B cell (primary cell): Measurements from ENCODE around the gene IQGAP1. TPM values are rescaled to one million over a fixed set of nuclear protein-coding genes. Genes with fewer than 3 reads are reported as not detected.

Experiments
- ATAC-seq: fragments of 200-7000 bp; cut with Tn5 transposase; one replicate; pipeline ENCODE4 v1.10.0; 2021; ENCODE audit warnings: low read depth, mild to moderate bottlenecking, moderate number of reproducible peaks, moderate library complexity
- CTCF ChIA-PET: fragments of 350-600 bp; sonication (Branson Sonifier 250); formaldehyde crosslinking; loops from one replicate; lab custom pipeline; 2021; ENCODE audit warnings: antibody characterized with exemption, inconsistent platforms; lab: Charles Lee
- POLR2A ChIA-PET: fragments of 350-600 bp; sonication (Branson Sonifier 250); formaldehyde crosslinking; loops from one replicate; lab custom pipeline; 2021; ENCODE audit warnings: antibody characterized with exemption; lab: Charles Lee
- DNase-seq: peaks from one replicate; pipeline ENCODE4 v3.0.0; 2013
- H2AFZ ChIP-seq: 2 replicates; pipeline ENCODE4 v1.6.1; 2012; ENCODE audit warnings: mild to moderate bottlenecking, low read depth, low read length; ENCODE audit not compliant: insufficient read depth, poor library complexity, severe bottlenecking
- H3K27ac ChIP-seq, 2 donors: 1 replicate in 1 of 2; 2 replicates in 1 of 2; pipeline ENCODE4 v1.5.1; 2012 to 2013; ENCODE audit warnings: low read length in 2 of 2, mild to moderate bottlenecking in 2 of 2, moderate library complexity in 1 of 2
- H3K27me3 ChIP-seq, 4 experiments: fragments of 200-600 bp in 1 of 4; sonication (generic) in 1 of 4; replicated peaks in 1 of 4; 1 replicate in 2 of 4; 2 replicates in 2 of 4; pipeline versions ENCODE4 v1.6.1 to v1.7.0; 2013 to 2016; ENCODE audit warnings: low read length in 3 of 4, mild to moderate bottlenecking in 2 of 4, mixed read lengths in 1 of 4, moderate library complexity in 1 of 4; ENCODE audit not compliant: insufficient read depth in 4 of 4, control insufficient read depth in 3 of 4; ENCODE audit errors: control extremely low read depth in 1 of 4
- H3K36me3 ChIP-seq, 2 experiments: replicated peaks in 1 of 2; 1 replicate in 1 of 2; 2 replicates in 1 of 2; pipeline versions ENCODE4 v1.6.1 to v1.7.1; 2013; ENCODE audit warnings: low read length in 1 of 2; ENCODE audit not compliant: insufficient read depth in 2 of 2, control insufficient read depth in 1 of 2; ENCODE audit errors: control extremely low read depth in 1 of 2, extremely low read depth in 1 of 2
- H3K4me1 ChIP-seq, 2 donors: fragments of 200-600 bp in 1 of 2; sonication (generic) in 1 of 2; 1 replicate in 1 of 2; 2 replicates in 1 of 2; pipeline versions ENCODE4 v1.5.1 to v1.6.1; 2013 to 2017; ENCODE audit warnings: low read length in 2 of 2; ENCODE audit not compliant: control insufficient read depth in 2 of 2, insufficient read depth in 2 of 2
- H3K4me2 ChIP-seq: replicated peaks from 2 replicates; pipeline ENCODE3; 2012; ENCODE audit warnings: mild to moderate bottlenecking, low read depth, low read length; ENCODE audit not compliant: poor library complexity, severe bottlenecking
- H3K4me3 ChIP-seq, 5 experiments: fragments of 200-600 bp in 1 of 5; sonication (generic) in 1 of 5; 1 replicate in 3 of 5; 2 replicates in 2 of 5; pipeline versions ENCODE4 v1.5.1 to v1.7.0; 2011 to 2016; ENCODE audit warnings: low read length in 4 of 5, mild to moderate bottlenecking in 4 of 5, low read depth in 2 of 5, control low read depth in 1 of 5, moderate library complexity in 1 of 5; ENCODE audit not compliant: insufficient read depth in 1 of 5; ENCODE audit errors: control extremely low read depth in 1 of 5, extremely low read depth in 1 of 5
- H3K79me2 ChIP-seq: fragments of 200-600 bp; sonication (generic); one replicate; pipeline ENCODE4 v1.6.0; 2016; ENCODE audit warnings: low read length; ENCODE audit not compliant: control insufficient read depth, insufficient read depth
- H3K9ac ChIP-seq: fragments of 200-600 bp; sonication (generic); 2 replicates; pipeline ENCODE4 v1.6.1; 2017; ENCODE audit warnings: mild to moderate bottlenecking, low read length, moderate library complexity
- H3K9me3 ChIP-seq, 3 donors: one replicate each; pipeline versions ENCODE4 v1.6.1 to v1.7.1; 2013; ENCODE audit warnings: low read length in 2 of 3; ENCODE audit not compliant: control insufficient read depth in 2 of 3, insufficient read depth in 1 of 3; ENCODE audit errors: control extremely low read depth in 1 of 3
- H4K20me1 ChIP-seq: 2 replicates; pipeline ENCODE4 v1.6.0; 2012; ENCODE audit warnings: mild to moderate bottlenecking, low read length; ENCODE audit not compliant: insufficient read depth, control insufficient read depth, poor library complexity, severe bottlenecking
- H3K27ac Mint-ChIP-seq: one replicate; pipeline ENCODE4 v1.8.0; 2021; ENCODE audit warnings: mixed read lengths
- H3K27me3 Mint-ChIP-seq: one replicate; pipeline ENCODE4 v1.8.0; 2021; ENCODE audit warnings: mixed read lengths
- H3K4me1 Mint-ChIP-seq: one replicate; pipeline ENCODE4 v1.8.0; 2021; ENCODE audit warnings: mixed read lengths
- H3K4me3 Mint-ChIP-seq: one replicate; pipeline ENCODE4 v1.8.0; 2021; ENCODE audit warnings: mixed read lengths
- H3K9me3 Mint-ChIP-seq: one replicate; pipeline ENCODE4 v1.8.0; 2022; ENCODE audit warnings: mixed read lengths; ENCODE audit not compliant: insufficient read depth
- EZH2 ChIP-seq: IDR thresholded peaks from 2 replicates; pipeline ENCODE4 v1.6.1; 2012; ENCODE audit warnings: borderline replicate concordance, low read depth, mild to moderate bottlenecking, moderate library complexity, low read length; ENCODE audit not compliant: insufficient read depth, poor library complexity, severe bottlenecking
- WGBS: methylation state at CpG from one replicate; pipeline ENCODE4 v1.1.5; 2013; ENCODE audit warnings: missing lambda C conversion rate; ENCODE audit not compliant: insufficient coverage; 5-methylcytosine and 5-hydroxymethylcytosine counted together
- intact Hi-C: fragments of 100-400 bp; cut with micrococcal nuclease; formaldehyde crosslinking; loops from one replicate; pipeline ENCODE4 v1.10.0; 2022
- polyA plus RNA-seq: library from polyadenylated mRNA; depleted of rRNA; stranded (reverse); fragments of >200 nt; gene quantifications from 2 replicates; pipeline ENCODE4 v1.2.3, GENCODE V29; 2012
- total RNA-seq, 2 donors: library from RNA; stranded (reverse); fragments of 120-200 nt in 1 of 2; gene quantifications; 1 replicate in 1 of 2; 2 replicates in 1 of 2; pipeline versions ENCODE4 v1.2.3 to v1.2.4, GENCODE V29; 2013 to 2022
- TF ChIP-seq, protein P1 (sequence below): fragments of 200-600 bp; IDR thresholded peaks from one replicate; pipeline ENCODE4 v1.8.0; 2022; ENCODE audit warnings: antibody characterized with exemption, mild to moderate bottlenecking

The IQGAP1 gene
- total and polyA plus RNA-seq, 2 donors (not counting 1 experiment from before 2014, with no cell fraction given): 49.7 to 216 TPM

DNA sequence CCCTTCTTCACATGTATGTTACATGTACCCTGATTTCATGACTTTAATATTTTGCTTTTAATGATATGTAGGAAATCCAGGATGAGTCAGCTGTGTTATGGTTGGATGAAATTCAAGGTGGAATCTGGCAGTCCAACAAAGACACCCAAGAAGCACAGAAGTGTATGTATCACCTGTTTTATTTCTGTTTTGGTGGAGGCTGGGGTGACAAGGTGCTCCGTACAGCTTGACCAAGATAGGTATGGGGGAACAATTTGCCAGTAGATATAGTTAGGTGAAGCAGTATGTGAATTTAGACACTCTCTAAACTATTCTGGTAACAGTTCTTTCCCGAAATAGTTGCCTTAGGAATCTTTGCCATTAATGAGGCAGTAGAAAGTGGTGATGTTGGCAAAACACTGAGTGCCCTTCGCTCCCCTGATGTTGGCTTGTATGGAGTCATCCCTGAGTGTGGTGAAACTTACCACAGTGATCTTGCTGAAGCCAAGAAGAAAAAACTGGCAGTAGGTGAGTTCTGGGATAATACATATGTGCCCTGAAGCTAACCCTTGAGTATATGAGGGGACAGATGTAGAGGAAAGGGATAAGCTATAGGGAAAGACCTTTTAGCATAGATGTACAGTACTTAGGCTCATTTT, 78.0 kb downstream of the IQGAP1 start:
- no peak overlapping the region for H3K9ac ChIP-seq
- no peak for ATAC-seq
- peaks cover 5 to 85% of the 10 kb centered on the region in 2 experiments for H3K36me3 ChIP-seq
- POLR2A ChIA-PET: no interaction called here
- Mint-ChIP-seq H3K4me1 (peaks cover 1% of the 10 kb centered on the region), H3K27ac (peak overlapping the region; percentile 1), H3K27me3 (no peaks in the 10 kb centered on the region), H3K9me3 (no peaks in the 10 kb centered on the region), H3K4me3 (no peak overlapping the region)
- TF ChIP-seq, protein P1, sequence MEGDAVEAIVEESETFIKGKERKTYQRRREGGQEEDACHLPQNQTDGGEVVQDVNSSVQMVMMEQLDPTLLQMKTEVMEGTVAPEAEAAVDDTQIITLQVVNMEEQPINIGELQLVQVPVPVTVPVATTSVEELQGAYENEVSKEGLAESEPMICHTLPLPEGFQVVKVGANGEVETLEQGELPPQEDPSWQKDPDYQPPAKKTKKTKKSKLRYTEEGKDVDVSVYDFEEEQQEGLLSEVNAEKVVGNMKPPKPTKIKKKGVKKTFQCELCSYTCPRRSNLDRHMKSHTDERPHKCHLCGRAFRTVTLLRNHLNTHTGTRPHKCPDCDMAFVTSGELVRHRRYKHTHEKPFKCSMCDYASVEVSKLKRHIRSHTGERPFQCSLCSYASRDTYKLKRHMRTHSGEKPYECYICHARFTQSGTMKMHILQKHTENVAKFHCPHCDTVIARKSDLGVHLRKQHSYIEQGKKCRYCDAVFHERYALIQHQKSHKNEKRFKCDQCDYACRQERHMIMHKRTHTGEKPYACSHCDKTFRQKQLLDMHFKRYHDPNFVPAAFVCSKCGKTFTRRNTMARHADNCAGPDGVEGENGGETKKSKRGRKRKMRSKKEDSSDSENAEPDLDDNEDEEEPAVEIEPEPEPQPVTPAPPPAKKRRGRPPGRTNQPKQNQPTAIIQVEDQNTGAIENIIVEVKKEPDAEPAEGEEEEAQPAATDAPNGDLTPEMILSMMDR: no peak
- no peak for TF ChIP-seq EZH2
- H3K27me3 ChIP-seq: no peaks in the 10 kb centered on the region
- no peaks in the 10 kb centered on the region for H4K20me1 ChIP-seq
- no peak overlapping the region for H3K27ac ChIP-seq
- DNase-seq: no peak
- no peak overlapping the region for H3K4me2 ChIP-seq
- no peak overlapping the region for H2AFZ ChIP-seq
- intact Hi-C loops: loop anchor here (5.0 kb wide), 1 partner anchor 34 kb away; no protein-coding TSS in a partner anchor
- CTCF ChIA-PET: interaction anchor here (0.7 to 4.4 kb wide), 4 partner anchors 16 to 473 kb away, joined by 3 to 18 read pairs (median 4); no protein-coding TSS in a partner anchor
- 78% methylated on average over 3 of the region's 3 CpGs for WGBS
- H3K79me2 ChIP-seq: no peaks in the 10 kb centered on the region
- no peaks in the 10 kb centered on the region for H3K9me3 ChIP-seq
- no peaks in the 10 kb centered on the region for H3K4me1 ChIP-seq
- H3K4me3 ChIP-seq: no peak overlapping the region

DNA sequence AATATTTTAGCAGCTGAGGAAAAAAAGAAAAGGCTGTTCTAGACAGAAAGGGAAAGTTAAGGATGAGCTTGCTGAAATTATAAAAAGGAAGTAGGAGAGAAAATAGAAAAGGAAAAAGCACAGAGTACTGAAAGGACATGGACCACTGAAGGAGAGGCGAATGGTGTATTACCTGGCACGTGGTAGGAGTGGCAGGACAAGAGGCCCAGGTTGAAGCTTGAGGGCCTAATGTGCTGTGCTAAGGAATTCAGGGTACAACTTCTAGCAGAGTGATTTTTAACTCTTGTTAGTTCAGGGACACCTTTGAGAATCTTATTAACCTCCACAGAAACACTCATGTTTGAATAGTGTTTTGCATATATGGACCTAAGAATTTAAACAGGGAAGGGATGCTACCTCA, 81.7 kb downstream of the IQGAP1 start:
- Histone ChIP-seq H3K36me3 (peaks cover 9 to 89% of the 10 kb centered on the region in 2 experiments), H4K20me1 (no peaks in the 10 kb centered on the region), H3K27me3 (no peaks in the 10 kb centered on the region), H3K79me2 (no peaks in the 10 kb centered on the region), H2AFZ (no peak overlapping the region), H3K4me2 (no peak overlapping the region), H3K9me3 (no peaks in the 10 kb centered on the region), H3K4me1 (no peaks in the 10 kb centered on the region), H3K9ac (no peak overlapping the region), H3K27ac (peak overlapping the region in 1 of 2 donors; percentile 25), H3K4me3 (no peak overlapping the region)
- ChIA-PET CTCF (interaction anchor here (1.3 to 4.4 kb wide), 4 partner anchors 12 to 416 kb away, joined by 3 to 18 read pairs (median 8); no protein-coding TSS in a partner anchor), POLR2A (no interaction called here)
- Mint-ChIP-seq H3K4me1 (peaks cover 1% of the 10 kb centered on the region), H3K27ac (no peak overlapping the region), H3K27me3 (no peaks in the 10 kb centered on the region), H3K9me3 (no peaks in the 10 kb centered on the region), H3K4me3 (no peak overlapping the region)
- TF ChIP-seq EZH2: no peak
- TF ChIP-seq, protein P1: no peak
- 100% methylated on average over 2 of the region's 2 CpGs for WGBS
- intact Hi-C loops: loop anchor here (5.0 kb wide), 1 partner anchor 37 kb away; no protein-coding TSS in a partner anchor
- ATAC-seq (no peak), DNase-seq (no peak)
